C4-2B (cell line): ENCODE data around the gene KRTAP12-2.

ENCODE experiments used
- ZFX ChIP-seq: fragments of 450-650 bp; IDR thresholded peaks from 2 replicates; pipeline ENCODE4 v1.6.1; 2017
- TF ChIP-seq, protein P1 (sequence below): fragments of 450-650 bp; conservative IDR thresholded peaks from 2 replicates; pipeline ENCODE4 v1.5.1; 2017; ENCODE audit warnings: mild to moderate bottlenecking

DNA sequence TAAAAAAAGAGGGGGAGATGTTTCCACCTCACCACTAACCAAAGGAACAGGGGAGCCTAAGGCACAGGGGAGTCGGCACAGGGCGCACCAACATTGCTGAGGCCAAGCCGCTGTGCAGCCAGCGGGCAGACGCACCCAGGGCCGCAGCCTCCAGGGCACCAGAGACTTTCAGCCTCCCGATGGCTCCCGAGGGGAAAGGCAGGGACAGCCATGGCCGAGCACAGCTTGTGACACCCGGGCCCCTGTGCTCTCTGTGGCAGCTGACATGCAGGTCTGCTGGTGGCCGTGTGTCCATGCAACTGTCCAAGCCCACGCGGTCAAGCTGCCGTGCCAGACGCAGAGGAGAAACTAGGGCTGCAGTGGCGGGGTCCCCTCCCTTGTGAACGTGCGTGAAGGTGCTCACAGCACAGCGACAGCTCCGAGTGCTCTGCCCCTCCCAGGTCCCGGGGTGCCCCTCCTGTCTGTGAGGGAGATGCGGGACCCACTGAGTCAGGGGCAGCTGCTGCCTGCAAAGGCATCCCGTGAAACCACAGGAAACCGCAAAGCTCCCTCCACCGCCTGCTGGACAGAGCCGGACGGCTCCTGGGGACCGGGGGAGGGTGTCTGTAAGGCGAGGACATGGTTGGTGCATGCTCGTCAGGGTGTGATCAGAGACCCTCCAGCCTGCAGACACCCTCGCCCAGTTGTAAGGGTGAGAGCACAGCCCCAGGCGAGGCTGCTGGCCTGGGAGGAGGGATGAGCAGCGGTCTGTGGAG is 18.0 kb downstream of the KRTAP12-2 start:
- TF ChIP-seq, protein P1, sequence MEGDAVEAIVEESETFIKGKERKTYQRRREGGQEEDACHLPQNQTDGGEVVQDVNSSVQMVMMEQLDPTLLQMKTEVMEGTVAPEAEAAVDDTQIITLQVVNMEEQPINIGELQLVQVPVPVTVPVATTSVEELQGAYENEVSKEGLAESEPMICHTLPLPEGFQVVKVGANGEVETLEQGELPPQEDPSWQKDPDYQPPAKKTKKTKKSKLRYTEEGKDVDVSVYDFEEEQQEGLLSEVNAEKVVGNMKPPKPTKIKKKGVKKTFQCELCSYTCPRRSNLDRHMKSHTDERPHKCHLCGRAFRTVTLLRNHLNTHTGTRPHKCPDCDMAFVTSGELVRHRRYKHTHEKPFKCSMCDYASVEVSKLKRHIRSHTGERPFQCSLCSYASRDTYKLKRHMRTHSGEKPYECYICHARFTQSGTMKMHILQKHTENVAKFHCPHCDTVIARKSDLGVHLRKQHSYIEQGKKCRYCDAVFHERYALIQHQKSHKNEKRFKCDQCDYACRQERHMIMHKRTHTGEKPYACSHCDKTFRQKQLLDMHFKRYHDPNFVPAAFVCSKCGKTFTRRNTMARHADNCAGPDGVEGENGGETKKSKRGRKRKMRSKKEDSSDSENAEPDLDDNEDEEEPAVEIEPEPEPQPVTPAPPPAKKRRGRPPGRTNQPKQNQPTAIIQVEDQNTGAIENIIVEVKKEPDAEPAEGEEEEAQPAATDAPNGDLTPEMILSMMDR = no peak
- TF ChIP-seq ZFX = no peak
